Measurements from ENCODE around the gene ADGRG1.

- TF ChIP-seq CTCF (IDR thresholded peaks at IDR 0.05) (no peak), POLR2A (IDR thresholded peaks at IDR 0.05) (no peak)
Measured at GRCh38 chr16:57579361-57579665, 49.1 kb upstream of the ADGRG1 start.
